Hepatocyte (in vitro differentiated cells): ENCODE data around the gene DHX16. TPM values are rescaled to one million over a fixed set of nuclear protein-coding genes. Genes with fewer than 3 reads are reported as not detected.
"Not testable (repeated sequence)": the region's sequence is repeated elsewhere in the genome, so short reads cannot be mapped to it uniquely, and the experiment has no call there.

Experiments
- DNase-seq: peaks from one replicate; pipeline ENCODE4 v3.0.0-alpha.2; 2016; ENCODE audit warnings: low spot score
- H2AFZ ChIP-seq: fragments of 200-600 bp; sonication (generic); 2 replicates; pipeline ENCODE4 v1.6.0; 2016; ENCODE audit warnings: antibody characterized with exemption, mild to moderate bottlenecking
- H3K27ac ChIP-seq: fragments of 200-600 bp; sonication (generic); 2 replicates; pipeline ENCODE4 v1.5.1; 2016; ENCODE audit warnings: mild to moderate bottlenecking
- H3K27me3 ChIP-seq: fragments of 200-600 bp; sonication (generic); 2 replicates; pipeline ENCODE4 v1.6.1; 2016
- H3K36me3 ChIP-seq: fragments of 200-600 bp; sonication (generic); replicated peaks from 2 replicates; pipeline ENCODE4 v1.5.1; 2016; ENCODE audit warnings: low read depth; ENCODE audit not compliant: insufficient read depth
- H3K4me1 ChIP-seq: fragments of 200-600 bp; sonication (generic); 2 replicates; pipeline ENCODE4 v1.5.1; 2016; ENCODE audit warnings: mild to moderate bottlenecking, moderate library complexity; ENCODE audit not compliant: insufficient read depth
- H3K4me2 ChIP-seq: fragments of 200-600 bp; sonication (generic); 2 replicates; pipeline ENCODE4 v1.6.0; 2016
- H3K4me3 ChIP-seq: fragments of 200-600 bp; sonication (generic); 2 replicates; pipeline ENCODE4 v1.5.1; 2016; ENCODE audit warnings: mild to moderate bottlenecking
- H3K79me2 ChIP-seq: fragments of 200-600 bp; sonication (generic); 2 replicates; pipeline ENCODE4 v1.6.0; 2017; ENCODE audit warnings: mild to moderate bottlenecking
- H3K9me2 ChIP-seq: fragments of 200-600 bp; sonication (generic); replicated peaks from 2 replicates; pipeline ENCODE4 v1.6.0; 2017; ENCODE audit warnings: mild to moderate bottlenecking; ENCODE audit not compliant: insufficient read depth
- H3K9me3 ChIP-seq: fragments of 200-600 bp; sonication (generic); 2 replicates; pipeline ENCODE4 v1.5.1; 2016; ENCODE audit warnings: low read depth, mild to moderate bottlenecking
- H4K20me1 ChIP-seq: fragments of 200-600 bp; sonication (generic); 2 replicates; pipeline ENCODE4 v1.6.0; 2016; ENCODE audit warnings: mild to moderate bottlenecking; ENCODE audit not compliant: insufficient read depth, poor library complexity, severe bottlenecking
- CTCF ChIP-seq: fragments of 200-600 bp; sonication (generic); IDR thresholded peaks from 2 replicates; pipeline ENCODE4 v1.5.1; 2016; ENCODE audit warnings: antibody characterized with exemption, mild to moderate bottlenecking; ENCODE audit not compliant: poor library complexity
- EZH2 ChIP-seq: fragments of 200-600 bp; sonication (generic); IDR thresholded peaks from 2 replicates; pipeline ENCODE4 v1.6.1; 2016; ENCODE audit warnings: antibody characterized with exemption, mild to moderate bottlenecking, borderline replicate concordance
- EZH2phosphoT487 ChIP-seq: fragments of 200-600 bp; sonication (generic); IDR thresholded peaks from one replicate; pipeline ENCODE4 v1.6.1; 2018; ENCODE audit warnings: antibody characterized with exemption, mild to moderate bottlenecking, low read depth, moderate library complexity; ENCODE audit not compliant: unreplicated experiment, severe bottlenecking
- WGBS: methylation state at CpG from one replicate; pipeline ENCODE4 v1.1.6; 2016; ENCODE audit warnings: low lambda C conversion rate; ENCODE audit errors: missing lambda C conversion rate; 5-methylcytosine and 5-hydroxymethylcytosine counted together
- polyA plus RNA-seq: library from polyadenylated mRNA; unstranded; fragments of >200 nt; fragmentation: Nextera tagmentation; extraction: Ambion mirVana; gene quantifications from 2 replicates; pipeline ENCODE4 v1.2.1, GENCODE V29; 2016
- total RNA-seq: library from RNA; depleted of rRNA; stranded (reverse); fragments of >200 nt; gene quantifications from 2 replicates; pipeline ENCODE4 v1.2.3, GENCODE V29; 2014

The DHX16 gene
- total and polyA plus RNA-seq, 2 experiments from 2014 or later: 19.4 to 28.4 TPM

DNA sequence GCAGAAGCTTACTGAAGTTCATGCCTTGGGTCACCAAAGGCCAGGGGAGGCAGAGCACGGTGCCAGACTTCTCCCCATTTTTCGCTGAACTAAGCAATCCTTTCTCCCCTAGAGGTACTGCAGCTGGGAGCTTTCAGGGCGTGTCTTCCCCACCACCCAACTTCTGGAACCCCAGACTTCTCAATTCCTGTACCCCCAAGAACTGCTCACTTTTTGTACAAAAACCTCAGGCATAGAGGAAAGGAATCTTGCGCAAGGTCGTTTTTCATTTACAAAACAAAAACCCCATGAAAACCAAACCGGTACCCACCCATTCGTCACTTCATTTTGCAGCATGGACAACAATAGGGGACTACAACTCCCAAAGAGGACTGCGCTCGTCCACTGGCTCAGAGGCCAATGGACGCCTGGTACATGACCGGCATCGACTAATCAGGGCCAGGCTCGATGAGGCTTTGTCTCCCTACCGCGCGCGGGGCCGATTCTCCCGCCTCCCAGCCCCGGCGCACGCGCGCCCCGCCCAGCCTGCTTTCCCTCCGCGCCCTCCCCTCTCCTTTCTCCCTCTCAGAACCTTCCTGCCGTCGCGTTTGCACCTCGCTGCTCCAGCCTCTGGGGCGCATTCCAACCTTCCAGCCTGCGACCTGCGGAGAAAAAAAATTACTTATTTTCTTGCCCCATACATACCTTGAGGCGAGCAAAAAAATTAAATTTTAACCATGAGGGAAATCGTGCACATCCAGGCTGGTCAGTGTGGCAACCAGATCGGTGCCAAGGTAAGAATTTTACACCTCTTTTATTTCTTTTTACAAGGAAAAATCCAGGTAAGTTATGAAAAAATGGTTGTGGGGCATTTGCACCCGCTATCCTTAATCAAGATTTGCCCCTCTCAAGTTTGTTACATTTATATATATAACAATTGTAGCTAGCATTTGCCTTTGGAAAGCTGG lies 47.3 kb upstream of the DHX16 start, which contains the start of gene TUBB:
TSS of gene TUBB (plus strand) at position 562 of the 947 bp plus-strand sequence. CDS start at position 717, 155 bp downstream.
- no peak for TF ChIP-seq EZH2
- TF ChIP-seq EZH2phosphoT487: no peak
- TF ChIP-seq CTCF: peak; percentile 7
- peaks cover 60% of the 10 kb centered on the region for H3K79me2 ChIP-seq

DNA sequence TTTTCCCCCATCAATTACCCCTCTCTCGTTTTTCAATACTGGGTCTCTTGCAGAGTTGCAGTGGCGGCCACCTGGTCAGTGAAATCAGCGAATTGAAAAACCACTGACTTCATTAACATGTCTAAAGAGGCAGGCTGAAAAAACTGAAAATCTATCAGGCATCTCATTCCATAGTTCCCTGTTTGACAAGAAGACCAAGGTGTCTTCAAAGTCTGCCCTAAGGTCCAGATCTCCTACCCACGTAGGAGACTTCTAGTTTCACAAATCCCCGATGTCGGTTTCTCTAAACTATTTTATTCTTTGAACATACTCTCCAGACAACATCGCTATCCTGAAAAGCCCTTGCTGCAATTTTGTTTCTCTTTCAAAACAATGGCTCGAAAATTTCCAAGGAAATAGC lies 46.5 kb upstream of the DHX16 start:
- Histone ChIP-seq H3K79me2 (peaks cover 53% of the 10 kb centered on the region), H3K9me3 (no peaks in the 10 kb centered on the region), H3K27me3 (no peaks in the 10 kb centered on the region), H3K4me1 (peaks cover 13% of the 10 kb centered on the region), H3K4me3 (peak overlapping the region; percentile 18), H4K20me1 (peaks cover 28% of the 10 kb centered on the region), H3K4me2 (peak overlapping the region; percentile 75), H2AFZ (peak overlapping the region; percentile 43), H3K36me3 (no peaks in the 10 kb centered on the region), H3K9me2 (no peaks in the 10 kb centered on the region), H3K27ac (peak overlapping the region; percentile 91)
- 10% methylated on average over 8 of the region's 8 CpGs for WGBS
- TF ChIP-seq EZH2phosphoT487: no peak
- no peak for TF ChIP-seq EZH2
- TF ChIP-seq CTCF: no peak
- no peak for DNase-seq

More for the DNA sequence above, 47.3 kb upstream of the DHX16 start, which contains the start of gene TUBB:
- Histone ChIP-seq H3K9me3 (no peaks in the 10 kb centered on the region), H3K9me2 (no peaks in the 10 kb centered on the region), H3K4me2 (peak within 1 kb of the TSS; percentile 75), H3K27ac (peak within 1 kb of the TSS; percentile 99), H3K27me3 (no peaks in the 10 kb centered on the region), H3K4me3 (peak within 1 kb of the TSS; percentile 81), H3K36me3 (no peaks in the 10 kb centered on the region), H3K4me1 (peaks cover 13% of the 10 kb centered on the region), H2AFZ (peak within 1 kb of the TSS; percentile 43), H4K20me1 (peaks cover 35% of the 10 kb centered on the region)
- DNase-seq: peak; percentile 99
- WGBS: 2% methylated on average over 33 of the region's 38 CpGs

GRCh38 chr6:30717845-30718720 lies 45.3 kb upstream of the DHX16 start:
- not testable (repeated sequence) for H3K9me3 ChIP-seq, H3K36me3 ChIP-seq, H3K9me2 ChIP-seq, DNase-seq, H3K27me3 ChIP-seq
- Histone ChIP-seq H4K20me1 (peaks cover 16% of the 10 kb centered on the region), H3K27ac (peak overlapping the region; percentile 91), H2AFZ (peak overlapping the region; percentile 31), H3K79me2 (peaks cover 40% of the 10 kb centered on the region), H3K4me3 (peak overlapping the region; percentile 25), H3K4me1 (peaks cover 13% of the 10 kb centered on the region), H3K4me2 (peak overlapping the region; percentile 75)
- 86% methylated on average over 37 of the region's 37 CpGs for WGBS
